VCaP (cell line): Measurements from ENCODE around the gene ZC3HAV1.

Source experiments
- H3K27ac ChIP-seq: fragments of 450-650 bp; 2 replicates; pipeline ENCODE4 v1.5.1; 2017
- CTCF ChIP-seq: fragments of 450-650 bp; conservative IDR thresholded peaks from 2 replicates; pipeline ENCODE4 v1.5.1; 2017; ENCODE audit warnings: mild to moderate bottlenecking, moderate library complexity

ZC3HAV1 gene

GRCh38 chr7:139022286-139022685 is 87.2 kb downstream of the ZC3HAV1 start:
- no peak overlapping the region for H3K27ac ChIP-seq
- TF ChIP-seq CTCF: no peak

- no peak overlapping the region for H3K27ac ChIP-seq
- no peak for TF ChIP-seq CTCF
Measured at GRCh38 chr7:139018910-139019309, 90.6 kb downstream of the ZC3HAV1 start.

GRCh38 chr7:139016931-139017511 is 92.5 kb downstream of the ZC3HAV1 start:
- no peak overlapping the region for H3K27ac ChIP-seq
- peak; percentile 89 for TF ChIP-seq CTCF

- H3K27ac ChIP-seq: no peak overlapping the region
- TF ChIP-seq CTCF: no peak
Measured at GRCh38 chr7:139011373-139011772, 98.1 kb downstream of the ZC3HAV1 start.

- H3K27ac ChIP-seq: no peak overlapping the region
- no peak for TF ChIP-seq CTCF
Measured at GRCh38 chr7:139004321-139005090, 105.0 kb downstream of the ZC3HAV1 start.

GRCh38 chr7:138999414-138999813 is 110.1 kb downstream of the ZC3HAV1 start:
- no peak for TF ChIP-seq CTCF
- no peak overlapping the region for H3K27ac ChIP-seq
